Effector memory CD8-positive, alpha-beta T cell (primary cell): ENCODE data around the gene RNF181.
"Not testable (repeated sequence)": the region's sequence is repeated elsewhere in the genome, so short reads cannot be mapped to it uniquely, and the experiment has no call there.

Experiments used
- ATAC-seq: fragments of 150-1000 bp; cut with Tn5 transposase; replicated peaks from 2 replicates; pipeline ENCODE4 v1.10.0; 2021; ENCODE audit warnings: mild to moderate bottlenecking, moderate library complexity
- DNase-seq, 3 experiments: peaks; one replicate each; pipeline ENCODE4 v3.0.0; 2021
- H3K27ac Mint-ChIP-seq, 2 donors: one replicate each; pipeline ENCODE4 v1.8.0; 2022; ENCODE audit warnings: mild to moderate bottlenecking in 2 of 2, mixed read lengths in 2 of 2, moderate library complexity in 2 of 2
- H3K27me3 Mint-ChIP-seq, 2 donors: one replicate each; pipeline ENCODE4 v1.8.0; 2022; ENCODE audit warnings: mixed read lengths in 2 of 2
- H3K36me3 Mint-ChIP-seq: one replicate; pipeline ENCODE4 v1.8.0; 2022; ENCODE audit warnings: mild to moderate bottlenecking, moderate library complexity, mixed read lengths; ENCODE audit not compliant: insufficient read depth
- H3K4me1 Mint-ChIP-seq, 2 donors: one replicate each; pipeline ENCODE4 v1.8.0; 2022; ENCODE audit warnings: low read depth in 2 of 2, mixed read lengths in 2 of 2
- H3K4me3 Mint-ChIP-seq, 2 donors: one replicate each; pipeline ENCODE4 v1.8.0; 2022; ENCODE audit warnings: mild to moderate bottlenecking in 2 of 2, mixed read lengths in 2 of 2, moderate library complexity in 2 of 2
- H3K9me3 Mint-ChIP-seq, 2 donors: one replicate each; pipeline ENCODE4 v1.8.0; 2022; ENCODE audit warnings: mixed read lengths in 2 of 2

RNF181 gene

GRCh38 chr2:85558160-85558559, 37.4 kb upstream of the RNF181 start:
- DNase-seq, result no peak
- Mint-ChIP-seq H3K27me3 (no peaks in the 10 kb centered on the region), H3K4me1 (peaks cover 18 to 24% of the 10 kb centered on the region in 2 donors), H3K36me3 (peaks cover 34% of the 10 kb centered on the region), H3K9me3 (no peaks in the 10 kb centered on the region), H3K27ac (peak overlapping the region in 1 of 2 donors; percentile 41), H3K4me3 (no peak overlapping the region)
- no peak for ATAC-seq

GRCh38 chr2:85560403-85560726, 35.2 kb upstream of the RNF181 start:
- Mint-ChIP-seq H3K4me1 (peaks cover 18 to 24% of the 10 kb centered on the region in 2 donors), H3K36me3 (peaks cover 22% of the 10 kb centered on the region), H3K27ac (peak overlapping the region in 1 of 2 donors; percentile 95), H3K4me3 (peak overlapping the region; percentile 93 to 96)
- not testable (repeated sequence) for ATAC-seq, DNase-seq, H3K27me3 Mint-ChIP-seq, H3K9me3 Mint-ChIP-seq

GRCh38 chr2:85560812-85561279, 34.7 kb upstream of the RNF181 start:
- Mint-ChIP-seq H3K27ac (peak overlapping the region; percentile 94 to 95), H3K36me3 (peaks cover 22% of the 10 kb centered on the region), H3K9me3 (no peaks in the 10 kb centered on the region), H3K4me1 (peaks cover 18 to 24% of the 10 kb centered on the region in 2 donors), H3K27me3 (no peaks in the 10 kb centered on the region), H3K4me3 (peak overlapping the region; percentile 93 to 96)
- no peak for DNase-seq
- peak; percentile 28 for ATAC-seq

GRCh38 chr2:85561280-85562212, 34.0 kb upstream of the RNF181 start, which contains the start of gene GGCX:
TSS of gene GGCX (minus strand) at chr2:85561493. CDS start at chr2:85561428, 65 bp downstream.
- Mint-ChIP-seq H3K27ac (peak within 1 kb of the TSS; percentile 94 to 95), H3K4me1 (peaks cover 18 to 24% of the 10 kb centered on the region in 2 donors), H3K27me3 (no peaks in the 10 kb centered on the region), H3K9me3 (no peaks in the 10 kb centered on the region), H3K4me3 (peak within 1 kb of the TSS; percentile 93 to 96), H3K36me3 (peaks cover 17% of the 10 kb centered on the region)
- ATAC-seq, result peak; percentile 94
- DNase-seq, result peak; percentile 83 to 86 (median 85)

- no peak for ATAC-seq
Measured at GRCh38 chr2:85564144-85564563, 31.4 kb upstream of the RNF181 start.

GRCh38 chr2:85566265-85566664, 29.3 kb upstream of the RNF181 start:
- no peak for ATAC-seq
- DNase-seq, result no peak
- Mint-ChIP-seq H3K9me3 (no peaks in the 10 kb centered on the region), H3K4me3 (no peak overlapping the region), H3K27me3 (peaks cover 0 to 11% of the 10 kb centered on the region in 2 donors), H3K36me3 (peaks cover 6% of the 10 kb centered on the region), H3K27ac (no peak overlapping the region), H3K4me1 (peaks cover under 1 to 4% of the 10 kb centered on the region in 2 donors)

More at GRCh38 chr2:85564144-85564563, 31.4 kb upstream of the RNF181 start:
- Mint-ChIP-seq H3K27ac (no peak overlapping the region), H3K27me3 (no peaks in the 10 kb centered on the region), H3K4me3 (no peak overlapping the region), H3K4me1 (peaks cover 14 to 20% of the 10 kb centered on the region in 2 donors), H3K36me3 (peaks cover 13% of the 10 kb centered on the region), H3K9me3 (no peaks in the 10 kb centered on the region)
- no peak for DNase-seq

GRCh38 chr2:85575739-85576138, 19.8 kb upstream of the RNF181 start:
- ATAC-seq (no peak), DNase-seq (no peak)
- Mint-ChIP-seq H3K27ac (no peak overlapping the region), H3K27me3 (peaks cover 0 to 3% of the 10 kb centered on the region in 2 donors), H3K4me3 (no peak overlapping the region), H3K9me3 (no peaks in the 10 kb centered on the region), H3K4me1 (peaks cover 29 to 30% of the 10 kb centered on the region in 2 donors), H3K36me3 (peaks cover 13% of the 10 kb centered on the region)

- ATAC-seq (no peak), DNase-seq (no peak)
- H3K4me1 Mint-ChIP-seq, result peaks cover 35 to 36% of the 10 kb centered on the region in 2 donors
- no peaks in the 10 kb centered on the region for H3K27me3 Mint-ChIP-seq
- peak overlapping the region; percentile 96 to 97 for H3K4me3 Mint-ChIP-seq
- peak overlapping the region; percentile 96 to 97 for H3K27ac Mint-ChIP-seq
- peaks cover 15% of the 10 kb centered on the region for H3K36me3 Mint-ChIP-seq
- no peaks in the 10 kb centered on the region for H3K9me3 Mint-ChIP-seq
Measured at GRCh38 chr2:85577063-85577385, 18.5 kb upstream of the RNF181 start.

- Mint-ChIP-seq H3K4me1 (peaks cover 35 to 36% of the 10 kb centered on the region in 2 donors), H3K27me3 (no peaks in the 10 kb centered on the region), H3K36me3 (peaks cover 15% of the 10 kb centered on the region), H3K4me3 (peak within 1 kb of the TSS; percentile 96 to 97), H3K27ac (peak within 1 kb of the TSS; percentile 96 to 97), H3K9me3 (no peaks in the 10 kb centered on the region)
- DNase-seq (peak in 2 of 3 experiments; percentile 35 to 37), ATAC-seq (peak; percentile 88)
Measured at GRCh38 chr2:85577386-85578242, 17.9 kb upstream of the RNF181 start, which contains the start of gene VAMP8. TSS of gene VAMP8 (plus strand) at chr2:85577586. CDS start at chr2:85577647, 61 bp downstream.

GRCh38 chr2:85578243-85579180, 17.0 kb upstream of the RNF181 start:
- peaks cover 37 to 38% of the 10 kb centered on the region in 2 donors for H3K4me1 Mint-ChIP-seq
- peak overlapping the region; percentile 96 to 97 for H3K4me3 Mint-ChIP-seq
- H3K27me3 Mint-ChIP-seq, result no peaks in the 10 kb centered on the region
- H3K27ac Mint-ChIP-seq, result peak overlapping the region; percentile 96 to 97
- no peak for DNase-seq
- H3K9me3 Mint-ChIP-seq, result no peaks in the 10 kb centered on the region
- peak; percentile 53 for ATAC-seq
- H3K36me3 Mint-ChIP-seq, result peaks cover 15% of the 10 kb centered on the region

- Mint-ChIP-seq H3K36me3 (peaks cover 15% of the 10 kb centered on the region), H3K4me3 (peak overlapping the region; percentile 96 to 97), H3K27me3 (no peaks in the 10 kb centered on the region), H3K4me1 (peaks cover 38 to 40% of the 10 kb centered on the region in 2 donors), H3K27ac (peak overlapping the region in 1 of 2 donors; percentile 96), H3K9me3 (no peaks in the 10 kb centered on the region)
- DNase-seq (no peak), ATAC-seq (no peak)
Measured at GRCh38 chr2:85579266-85579935, 16.1 kb upstream of the RNF181 start.

GRCh38 chr2:85580206-85580605, 15.3 kb upstream of the RNF181 start:
- H3K4me1 Mint-ChIP-seq, result peaks cover 43 to 46% of the 10 kb centered on the region in 2 donors
- no peak for ATAC-seq
- H3K27me3 Mint-ChIP-seq, result no peaks in the 10 kb centered on the region
- H3K27ac Mint-ChIP-seq, result peak overlapping the region; percentile 16 to 51
- peaks cover 15% of the 10 kb centered on the region for H3K36me3 Mint-ChIP-seq
- no peak for DNase-seq
- peak overlapping the region in 1 of 2 donors; percentile 42 for H3K4me3 Mint-ChIP-seq
- no peaks in the 10 kb centered on the region for H3K9me3 Mint-ChIP-seq
